ENCODE measurements around the gene CERS6.

DNA sequence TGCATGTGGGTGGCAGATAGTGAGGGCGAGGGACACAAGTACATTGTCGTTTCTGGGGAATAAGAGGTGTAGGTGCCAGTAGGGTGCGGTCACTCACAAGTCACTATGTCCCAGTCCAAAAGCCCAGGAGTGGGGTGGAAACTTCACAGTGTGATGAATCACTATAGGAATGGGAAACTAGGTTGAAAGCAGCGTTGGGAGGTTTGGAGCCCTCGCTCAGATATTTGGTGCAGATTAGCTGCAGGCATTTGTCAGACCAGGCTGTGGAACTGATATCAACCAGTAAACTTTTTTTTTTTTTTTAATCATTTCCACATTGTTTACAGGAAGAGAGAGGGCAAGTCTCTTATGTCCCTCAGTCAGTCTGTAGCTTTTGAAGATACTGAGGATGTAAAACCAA, 121.8 kb downstream of the CERS6 start:
- TF ChIP-seq, protein P1, sequence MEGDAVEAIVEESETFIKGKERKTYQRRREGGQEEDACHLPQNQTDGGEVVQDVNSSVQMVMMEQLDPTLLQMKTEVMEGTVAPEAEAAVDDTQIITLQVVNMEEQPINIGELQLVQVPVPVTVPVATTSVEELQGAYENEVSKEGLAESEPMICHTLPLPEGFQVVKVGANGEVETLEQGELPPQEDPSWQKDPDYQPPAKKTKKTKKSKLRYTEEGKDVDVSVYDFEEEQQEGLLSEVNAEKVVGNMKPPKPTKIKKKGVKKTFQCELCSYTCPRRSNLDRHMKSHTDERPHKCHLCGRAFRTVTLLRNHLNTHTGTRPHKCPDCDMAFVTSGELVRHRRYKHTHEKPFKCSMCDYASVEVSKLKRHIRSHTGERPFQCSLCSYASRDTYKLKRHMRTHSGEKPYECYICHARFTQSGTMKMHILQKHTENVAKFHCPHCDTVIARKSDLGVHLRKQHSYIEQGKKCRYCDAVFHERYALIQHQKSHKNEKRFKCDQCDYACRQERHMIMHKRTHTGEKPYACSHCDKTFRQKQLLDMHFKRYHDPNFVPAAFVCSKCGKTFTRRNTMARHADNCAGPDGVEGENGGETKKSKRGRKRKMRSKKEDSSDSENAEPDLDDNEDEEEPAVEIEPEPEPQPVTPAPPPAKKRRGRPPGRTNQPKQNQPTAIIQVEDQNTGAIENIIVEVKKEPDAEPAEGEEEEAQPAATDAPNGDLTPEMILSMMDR (IDR thresholded peaks at IDR 0.05; ENCODE audit: poor library complexity): no peak
- no peak for TF ChIP-seq EZH2 (IDR thresholded peaks at IDR 0.05; ENCODE audit: borderline replicate concordance)
